ENCODE results near the gene GABBR1.

DNA sequence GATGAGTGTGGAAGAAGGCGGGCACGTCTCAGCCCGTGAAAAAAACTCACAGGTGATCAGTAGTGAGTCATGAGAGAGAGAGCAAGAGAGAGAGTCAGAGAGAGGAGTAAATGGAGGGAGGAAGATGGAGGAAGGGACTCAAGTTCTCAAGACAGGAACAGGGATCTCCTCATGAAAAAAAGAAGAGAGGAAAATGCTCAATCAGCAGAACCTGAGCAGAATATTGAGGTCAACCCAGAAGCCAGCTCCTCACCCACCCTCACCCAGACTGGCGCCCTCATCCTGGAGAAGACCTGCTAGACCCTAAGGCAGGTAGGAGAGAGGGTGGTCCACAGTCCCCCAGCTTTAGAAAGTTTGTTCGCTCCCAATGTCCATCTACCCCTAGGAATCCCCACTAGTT, 78.2 kb downstream of the GABBR1 start:
- TF ChIP-seq, protein P1, sequence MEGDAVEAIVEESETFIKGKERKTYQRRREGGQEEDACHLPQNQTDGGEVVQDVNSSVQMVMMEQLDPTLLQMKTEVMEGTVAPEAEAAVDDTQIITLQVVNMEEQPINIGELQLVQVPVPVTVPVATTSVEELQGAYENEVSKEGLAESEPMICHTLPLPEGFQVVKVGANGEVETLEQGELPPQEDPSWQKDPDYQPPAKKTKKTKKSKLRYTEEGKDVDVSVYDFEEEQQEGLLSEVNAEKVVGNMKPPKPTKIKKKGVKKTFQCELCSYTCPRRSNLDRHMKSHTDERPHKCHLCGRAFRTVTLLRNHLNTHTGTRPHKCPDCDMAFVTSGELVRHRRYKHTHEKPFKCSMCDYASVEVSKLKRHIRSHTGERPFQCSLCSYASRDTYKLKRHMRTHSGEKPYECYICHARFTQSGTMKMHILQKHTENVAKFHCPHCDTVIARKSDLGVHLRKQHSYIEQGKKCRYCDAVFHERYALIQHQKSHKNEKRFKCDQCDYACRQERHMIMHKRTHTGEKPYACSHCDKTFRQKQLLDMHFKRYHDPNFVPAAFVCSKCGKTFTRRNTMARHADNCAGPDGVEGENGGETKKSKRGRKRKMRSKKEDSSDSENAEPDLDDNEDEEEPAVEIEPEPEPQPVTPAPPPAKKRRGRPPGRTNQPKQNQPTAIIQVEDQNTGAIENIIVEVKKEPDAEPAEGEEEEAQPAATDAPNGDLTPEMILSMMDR (IDR thresholded peaks at IDR 0.05): no peak
- TF ChIP-seq POLR2A (IDR thresholded peaks at IDR 0.05): no peak
